WTC11 (cell line): ENCODE measurements around the gene FGD6. TPM values are rescaled to one million over a fixed set of nuclear protein-coding genes. Genes with fewer than 3 reads are reported as not detected.

Experiments used
- ATAC-seq: fragments of 200-7000 bp; cut with Tn5 transposase; 2 replicates; pipeline ENCODE4 v1.10.0; 2021; ENCODE audit warnings: mild to moderate bottlenecking, moderate library complexity
- CTCF ChIA-PET: fragments of 300-600 bp; sonication (Branson Sonifier 250); formaldehyde crosslinking; loops from one replicate; lab custom pipeline; 2021; ENCODE audit warnings: antibody characterized with exemption; lab: Charles Lee
- POLR2A ChIA-PET: fragments of 350-600 bp; sonication (Branson Sonifier 250); formaldehyde crosslinking; loops from one replicate; lab custom pipeline; 2021; ENCODE audit warnings: antibody characterized with exemption; lab: Charles Lee
- DNase-seq: peaks from one replicate; pipeline ENCODE4 v3.0.0; 2021; ENCODE audit warnings: low spot score
- H3K27ac Mint-ChIP-seq: 2 replicates; pipeline ENCODE4 v1.8.0; 2021; ENCODE audit warnings: mixed read lengths
- H3K27me3 Mint-ChIP-seq: 2 replicates; pipeline ENCODE4 v1.8.0; 2021; ENCODE audit warnings: low read depth, mild to moderate bottlenecking, moderate library complexity, mixed read lengths
- H3K36me3 Mint-ChIP-seq: 2 replicates; pipeline ENCODE4 v1.8.0; 2021; ENCODE audit warnings: mixed read lengths
- H3K4me1 Mint-ChIP-seq: 2 replicates; pipeline ENCODE4 v1.8.0; 2022; ENCODE audit warnings: mixed read lengths
- H3K4me3 Mint-ChIP-seq: 2 replicates; pipeline ENCODE4 v1.8.0; 2021; ENCODE audit warnings: mild to moderate bottlenecking, moderate library complexity, mixed read lengths
- H3K9me3 Mint-ChIP-seq: 2 replicates; pipeline ENCODE4 v1.8.0; 2021; ENCODE audit warnings: mixed read lengths
- AFF4 ChIP-seq: sonication (generic); formaldehyde crosslinking; IDR thresholded peaks from 2 replicates; pipeline ENCODE4 v1.8.1; 2023; ENCODE audit warnings: mild to moderate bottlenecking, missing genetic modification reagents, borderline replicate concordance
- AR ChIP-seq: fragments of 250-450 bp; sonication (Bioruptor Pico); IDR thresholded peaks from 2 replicates; pipeline ENCODE4 v1.9.0; 2021; ENCODE audit warnings: mild to moderate bottlenecking
- ARID4B ChIP-seq: sonication (generic); formaldehyde crosslinking; IDR thresholded peaks from 2 replicates; pipeline ENCODE4 v1.8.0; 2023; ENCODE audit warnings: missing genetic modification reagents, mild to moderate bottlenecking, borderline replicate concordance
- GABPB1 ChIP-seq: sonication (generic); formaldehyde crosslinking; IDR thresholded peaks from 2 replicates; pipeline ENCODE4 v1.8.1; 2023; ENCODE audit warnings: mild to moderate bottlenecking, missing genetic modification reagents
- IRF1 ChIP-seq: sonication (generic); formaldehyde crosslinking; IDR thresholded peaks from 2 replicates; pipeline ENCODE4 v1.8.0; 2023; ENCODE audit warnings: missing genetic modification reagents
- KAT7 ChIP-seq: sonication (generic); formaldehyde crosslinking; IDR thresholded peaks from 2 replicates; pipeline ENCODE4 v1.8.1; 2023; ENCODE audit warnings: missing genetic modification reagents, mild to moderate bottlenecking, borderline replicate concordance
- MYBL2 ChIP-seq: sonication (generic); formaldehyde crosslinking; IDR thresholded peaks from 2 replicates; pipeline ENCODE4 v1.8.1; 2023; ENCODE audit warnings: mild to moderate bottlenecking, moderate library complexity, missing genetic modification reagents
- ZNF263 ChIP-seq: sonication (generic); formaldehyde crosslinking; IDR thresholded peaks from 2 replicates; pipeline ENCODE4 v1.8.1; 2022; ENCODE audit warnings: low read depth, mild to moderate bottlenecking, moderate library complexity, missing genetic modification reagents
- ZNF317 ChIP-seq: sonication (generic); formaldehyde crosslinking; IDR thresholded peaks from 2 replicates; pipeline ENCODE4 v1.8.1; 2023; ENCODE audit warnings: low read depth, mild to moderate bottlenecking, moderate library complexity, missing genetic modification reagents, borderline replicate concordance
- ZNF396 ChIP-seq: fragments of 250-450 bp; sonication (Bioruptor Pico); IDR thresholded peaks from 2 replicates; pipeline ENCODE4 v1.8.0; 2021; ENCODE audit warnings: mild to moderate bottlenecking, moderate library complexity, borderline replicate concordance
- ZNF671 ChIP-seq: fragments of 250-450 bp; sonication (Bioruptor Pico); IDR thresholded peaks from 2 replicates; pipeline ENCODE4 v1.8.0; 2021; ENCODE audit warnings: mild to moderate bottlenecking
- total RNA-seq: library from RNA; stranded (reverse); gene quantifications from 3 replicates; pipeline ENCODE4 v1.2.3, GENCODE V29; 2021
- TF ChIP-seq, protein P1 (sequence below): sonication (generic); formaldehyde crosslinking; IDR thresholded peaks from 2 replicates; pipeline ENCODE4 v1.8.0; 2023; ENCODE audit warnings: mild to moderate bottlenecking, missing genetic modification reagents

Gene FGD6
- total RNA-seq, 1 experiment from 2014 or later, result 28.2 TPM

- TF ChIP-seq ZNF396 (CRISPR knock-in tag) (no peak), ARID4B (CRISPR knock-in tag) (no peak), AFF4 (CRISPR knock-in tag) (no peak), ZNF671 (no peak), KAT7 (CRISPR knock-in tag) (0 out of 2 replicates have a peak, but pooled peaks have one; percentile 10), GABPB1 (CRISPR knock-in tag) (no peak)
- TF ChIP-seq, protein P1, sequence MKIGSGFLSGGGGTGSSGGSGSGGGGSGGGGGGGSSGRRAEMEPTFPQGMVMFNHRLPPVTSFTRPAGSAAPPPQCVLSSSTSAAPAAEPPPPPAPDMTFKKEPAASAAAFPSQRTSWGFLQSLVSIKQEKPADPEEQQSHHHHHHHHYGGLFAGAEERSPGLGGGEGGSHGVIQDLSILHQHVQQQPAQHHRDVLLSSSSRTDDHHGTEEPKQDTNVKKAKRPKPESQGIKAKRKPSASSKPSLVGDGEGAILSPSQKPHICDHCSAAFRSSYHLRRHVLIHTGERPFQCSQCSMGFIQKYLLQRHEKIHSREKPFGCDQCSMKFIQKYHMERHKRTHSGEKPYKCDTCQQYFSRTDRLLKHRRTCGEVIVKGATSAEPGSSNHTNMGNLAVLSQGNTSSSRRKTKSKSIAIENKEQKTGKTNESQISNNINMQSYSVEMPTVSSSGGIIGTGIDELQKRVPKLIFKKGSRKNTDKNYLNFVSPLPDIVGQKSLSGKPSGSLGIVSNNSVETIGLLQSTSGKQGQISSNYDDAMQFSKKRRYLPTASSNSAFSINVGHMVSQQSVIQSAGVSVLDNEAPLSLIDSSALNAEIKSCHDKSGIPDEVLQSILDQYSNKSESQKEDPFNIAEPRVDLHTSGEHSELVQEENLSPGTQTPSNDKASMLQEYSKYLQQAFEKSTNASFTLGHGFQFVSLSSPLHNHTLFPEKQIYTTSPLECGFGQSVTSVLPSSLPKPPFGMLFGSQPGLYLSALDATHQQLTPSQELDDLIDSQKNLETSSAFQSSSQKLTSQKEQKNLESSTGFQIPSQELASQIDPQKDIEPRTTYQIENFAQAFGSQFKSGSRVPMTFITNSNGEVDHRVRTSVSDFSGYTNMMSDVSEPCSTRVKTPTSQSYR (CRISPR knock-in tag), result no peak
- ChIA-PET POLR2A (interaction anchor here (1.3 to 2.4 kb wide), 4 partner anchors 12 to 255 kb away, joined by 3 to 24 read pairs (median 8); partner anchors contain the start of gene METAP2), CTCF (interaction anchor here (0.8 to 1.5 kb wide), 3 partner anchors 31 to 101 kb away, joined by 3 to 14 read pairs (median 3); no protein-coding TSS in a partner anchor)
- peaks cover 13% of the 10 kb centered on the region for H3K36me3 Mint-ChIP-seq
- no peaks in the 10 kb centered on the region for H3K27me3 Mint-ChIP-seq
- peaks cover 47% of the 10 kb centered on the region for H3K4me1 Mint-ChIP-seq
- H3K27ac Mint-ChIP-seq, result peak overlapping the region; percentile 100
- H3K9me3 Mint-ChIP-seq, result peaks cover 4% of the 10 kb centered on the region; the same call in 1 of the 2 replicates
- peak overlapping the region; percentile 97 for H3K4me3 Mint-ChIP-seq
- DNase-seq (no peak), ATAC-seq (no peak)
Observed at GRCh38 chr12:95218150-95219133, 1.2 kb upstream of the FGD6 start.

GRCh38 chr12:95216711-95217376, 423 bp downstream of the FGD6 start:
- H3K27ac Mint-ChIP-seq, result peak overlapping the region; percentile 99
- peaks cover 4% of the 10 kb centered on the region; the same call in 1 of the 2 replicates for H3K9me3 Mint-ChIP-seq
- peak overlapping the region; percentile 97 for H3K4me3 Mint-ChIP-seq
- CTCF ChIA-PET, result interaction anchor here (0.5 to 1.5 kb wide), 5 partner anchors 10 to 145 kb away, joined by 3 to 14 read pairs (median 4); no protein-coding TSS in a partner anchor
- POLR2A ChIA-PET, result interaction anchor here (0.6 to 2.4 kb wide), 13 partner anchors 10 to 351 kb away, joined by 3 to 24 read pairs (median 4); partner anchors contain the start of genes METAP2, NDUFA12 and NR2C1
- DNase-seq (no peak), ATAC-seq (peak; percentile 2; the same call in 1 of the 2 replicates)
- H3K36me3 Mint-ChIP-seq, result peaks cover 13% of the 10 kb centered on the region
- peaks cover 48% of the 10 kb centered on the region for H3K4me1 Mint-ChIP-seq
- no peaks in the 10 kb centered on the region for H3K27me3 Mint-ChIP-seq
- TF ChIP-seq AR (CRISPR knock-in tag), result no peak
- TF ChIP-seq MYBL2 (CRISPR knock-in tag), result 0 out of 2 replicates have a peak, but pooled peaks have one; percentile 9
- TF ChIP-seq ZNF317, result no peak
- TF ChIP-seq GABPB1 (CRISPR knock-in tag), result no peak
- TF ChIP-seq IRF1 (CRISPR knock-in tag), result 0 out of 2 replicates have a peak, but pooled peaks have one; percentile 35
- TF ChIP-seq ZNF263 (CRISPR knock-in tag), result no peak
